Measurements from ENCODE around the gene MYO1H.

DNA sequence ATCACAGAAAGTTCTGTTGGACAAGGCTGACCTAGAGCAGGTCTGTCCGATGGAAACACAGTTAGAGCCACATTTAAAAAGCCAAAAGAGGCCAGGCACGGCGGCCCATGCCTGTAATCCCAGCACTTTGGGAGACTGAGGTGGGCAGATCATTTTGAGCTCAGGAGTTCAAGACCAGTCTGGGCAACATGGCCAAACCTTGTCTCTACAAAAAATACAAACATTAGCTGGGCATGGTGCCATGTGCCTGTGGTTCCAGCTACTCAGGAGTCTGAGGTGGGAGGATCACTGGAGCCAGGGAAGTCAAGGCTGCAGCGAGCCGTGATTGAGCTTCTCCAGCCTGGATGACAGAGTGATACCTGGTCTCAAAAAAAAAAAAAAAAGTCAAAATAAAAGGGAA, 144.7 kb downstream of the MYO1H start:
- TF ChIP-seq, protein P1, sequence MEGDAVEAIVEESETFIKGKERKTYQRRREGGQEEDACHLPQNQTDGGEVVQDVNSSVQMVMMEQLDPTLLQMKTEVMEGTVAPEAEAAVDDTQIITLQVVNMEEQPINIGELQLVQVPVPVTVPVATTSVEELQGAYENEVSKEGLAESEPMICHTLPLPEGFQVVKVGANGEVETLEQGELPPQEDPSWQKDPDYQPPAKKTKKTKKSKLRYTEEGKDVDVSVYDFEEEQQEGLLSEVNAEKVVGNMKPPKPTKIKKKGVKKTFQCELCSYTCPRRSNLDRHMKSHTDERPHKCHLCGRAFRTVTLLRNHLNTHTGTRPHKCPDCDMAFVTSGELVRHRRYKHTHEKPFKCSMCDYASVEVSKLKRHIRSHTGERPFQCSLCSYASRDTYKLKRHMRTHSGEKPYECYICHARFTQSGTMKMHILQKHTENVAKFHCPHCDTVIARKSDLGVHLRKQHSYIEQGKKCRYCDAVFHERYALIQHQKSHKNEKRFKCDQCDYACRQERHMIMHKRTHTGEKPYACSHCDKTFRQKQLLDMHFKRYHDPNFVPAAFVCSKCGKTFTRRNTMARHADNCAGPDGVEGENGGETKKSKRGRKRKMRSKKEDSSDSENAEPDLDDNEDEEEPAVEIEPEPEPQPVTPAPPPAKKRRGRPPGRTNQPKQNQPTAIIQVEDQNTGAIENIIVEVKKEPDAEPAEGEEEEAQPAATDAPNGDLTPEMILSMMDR (IDR thresholded peaks at IDR 0.05; ENCODE audit: insufficient read depth, low read depth, low read length): no peak
- no peak for TF ChIP-seq EZH2 (IDR thresholded peaks at IDR 0.05; ENCODE audit: insufficient read depth, low read length)

Measured in astrocyte (in vitro differentiated cells and primary cell).